GM19438 (cell line): ENCODE data around the gene LRRC74B.

ENCODE experiments used
- ATAC-seq: cut with Tn5 transposase; IDR thresholded peaks from one replicate; pipeline ENCODE4 v1.9.1; 2021; ENCODE audit warnings: low read depth; ENCODE audit not compliant: unreplicated experiment

The LRRC74B gene

GRCh38 chr22:21013657-21014201, 32.0 kb upstream of the LRRC74B start:
- ATAC-seq, result no peak

GRCh38 chr22:21014202-21014725, 31.5 kb upstream of the LRRC74B start:
- peak; percentile 85 for ATAC-seq

GRCh38 chr22:21014726-21015465, 30.9 kb upstream of the LRRC74B start, which contains the start of gene P2RX6:
P2RX6 (plus strand) TSS chr22:21015165; CDS start chr22:21015175, 10 bp downstream.
- no peak for ATAC-seq

- no peak for ATAC-seq
These were observed 30.2 kb upstream of the LRRC74B start for GRCh38 chr22:21015466-21016006.

GRCh38 chr22:21016644-21017420, 28.9 kb upstream of the LRRC74B start:
- ATAC-seq, result no peak

GRCh38 chr22:21018314-21018713, 27.4 kb upstream of the LRRC74B start:
- no peak for ATAC-seq

GRCh38 chr22:21020802-21021429, 24.8 kb upstream of the LRRC74B start:
- no peak for ATAC-seq

GRCh38 chr22:21022507-21022906, 23.2 kb upstream of the LRRC74B start:
- ATAC-seq, result no peak

- no peak for ATAC-seq
These were observed 22.7 kb upstream of the LRRC74B start for GRCh38 chr22:21022955-21023614.

GRCh38 chr22:21025266-21025665, 20.5 kb upstream of the LRRC74B start:
- no peak for ATAC-seq

GRCh38 chr22:21025763-21026755, 19.7 kb upstream of the LRRC74B start:
- no peak for ATAC-seq

- no peak for ATAC-seq
These were observed 18.7 kb upstream of the LRRC74B start for GRCh38 chr22:21026783-21027692.

- no peak for ATAC-seq
These were observed 17.2 kb upstream of the LRRC74B start for GRCh38 chr22:21028277-21029251.

- ATAC-seq, result no peak
These were observed 16.2 kb upstream of the LRRC74B start for GRCh38 chr22:21029486-21030025.

GRCh38 chr22:21030032-21030431, 15.7 kb upstream of the LRRC74B start:
- no peak for ATAC-seq
